BJ (cell line): ENCODE measurements around the gene C21orf91. TPM values are rescaled to one million over a fixed set of nuclear protein-coding genes. Genes with fewer than 3 reads are reported as not detected.
A peak's percentile ranks its signal among the peaks of the same experiment; 100 is the strongest.

Source experiments
- CTCF ChIA-PET: fragments of 350-600 bp; formaldehyde crosslinking; extraction: SDS; loops from one replicate; lab custom pipeline; 2021; ENCODE audit warnings: antibody characterized with exemption, inconsistent platforms; lab: Yijun Ruan, JAX
- POLR2A ChIA-PET: fragments of 300-600 bp; sonication (Branson Sonifier 250); formaldehyde crosslinking; extraction: SDS; loops from one replicate; lab custom pipeline; 2021; ENCODE audit warnings: antibody characterized with exemption; lab: Charles Lee
- DNase-seq: peaks from one replicate; pipeline ENCODE4 v3.0.0-alpha.2; 2011; ENCODE audit warnings: low read depth
- H3K27me3 ChIP-seq: 2 replicates; pipeline ENCODE4 v1.6.0; 2011; ENCODE audit warnings: low read length; ENCODE audit not compliant: control insufficient read depth, insufficient read depth
- H3K36me3 ChIP-seq: 2 replicates; pipeline ENCODE4 v1.5.1; 2011; ENCODE audit warnings: low read length; ENCODE audit not compliant: control insufficient read depth, insufficient read depth
- H3K4me3 ChIP-seq: 2 replicates; pipeline ENCODE4 v1.5.1; 2011; ENCODE audit warnings: low read depth, mild to moderate bottlenecking, control low read depth, low read length
- polyA plus RNA-seq: library from polyadenylated mRNA; depleted of rRNA; stranded (reverse); fragments of >200 nt; gene quantifications from 2 replicates; pipeline ENCODE4 v1.2.3, GENCODE V29; 2011
- TF ChIP-seq, protein P1 (sequence below): IDR thresholded peaks from 2 replicates; pipeline ENCODE4 v1.5.1; 2011; ENCODE audit warnings: low read depth, mild to moderate bottlenecking, control low read depth, inconsistent platforms, low read length, moderate library complexity; ENCODE audit not compliant: insufficient read depth

Gene C21orf91
- polyA plus RNA-seq, 1 experiment: 3.4 TPM

DNA sequence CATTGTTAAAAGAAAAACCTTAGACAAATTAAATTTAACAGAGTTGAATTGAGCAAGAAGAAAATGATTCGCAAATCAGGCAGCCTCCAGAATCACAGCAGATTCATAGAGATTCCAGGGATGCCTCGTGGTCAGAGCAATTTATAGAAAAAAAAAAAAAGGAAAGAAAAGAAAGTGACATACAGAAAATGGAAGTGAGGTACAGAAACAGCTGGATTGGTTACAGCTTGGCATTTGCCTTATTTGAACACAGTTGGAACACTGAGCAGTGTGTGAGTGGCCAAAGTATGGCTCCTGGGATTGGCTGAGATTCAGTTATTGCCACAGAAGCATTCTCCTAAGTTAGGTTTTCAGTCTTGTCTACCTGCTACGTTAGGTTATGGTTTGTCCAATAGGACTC, 9.1 kb upstream of the C21orf91 start:
- Histone ChIP-seq H3K4me3 (no peak overlapping the region), H3K36me3 (no peaks in the 10 kb centered on the region), H3K27me3 (no peaks in the 10 kb centered on the region)
- CTCF ChIA-PET: interaction anchor here (0.9 kb wide), 1 partner anchor 30 kb away, joined by 3 read pairs; no protein-coding TSS in a partner anchor
- TF ChIP-seq, protein P1, sequence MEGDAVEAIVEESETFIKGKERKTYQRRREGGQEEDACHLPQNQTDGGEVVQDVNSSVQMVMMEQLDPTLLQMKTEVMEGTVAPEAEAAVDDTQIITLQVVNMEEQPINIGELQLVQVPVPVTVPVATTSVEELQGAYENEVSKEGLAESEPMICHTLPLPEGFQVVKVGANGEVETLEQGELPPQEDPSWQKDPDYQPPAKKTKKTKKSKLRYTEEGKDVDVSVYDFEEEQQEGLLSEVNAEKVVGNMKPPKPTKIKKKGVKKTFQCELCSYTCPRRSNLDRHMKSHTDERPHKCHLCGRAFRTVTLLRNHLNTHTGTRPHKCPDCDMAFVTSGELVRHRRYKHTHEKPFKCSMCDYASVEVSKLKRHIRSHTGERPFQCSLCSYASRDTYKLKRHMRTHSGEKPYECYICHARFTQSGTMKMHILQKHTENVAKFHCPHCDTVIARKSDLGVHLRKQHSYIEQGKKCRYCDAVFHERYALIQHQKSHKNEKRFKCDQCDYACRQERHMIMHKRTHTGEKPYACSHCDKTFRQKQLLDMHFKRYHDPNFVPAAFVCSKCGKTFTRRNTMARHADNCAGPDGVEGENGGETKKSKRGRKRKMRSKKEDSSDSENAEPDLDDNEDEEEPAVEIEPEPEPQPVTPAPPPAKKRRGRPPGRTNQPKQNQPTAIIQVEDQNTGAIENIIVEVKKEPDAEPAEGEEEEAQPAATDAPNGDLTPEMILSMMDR: no peak
- POLR2A ChIA-PET: interaction anchor here (0.7 kb wide), 2 partner anchors 9 to 12 kb away, joined by 5 to 8 read pairs; partner anchors contain the start of gene C21orf91
- DNase-seq: peak; percentile 19

DNA sequence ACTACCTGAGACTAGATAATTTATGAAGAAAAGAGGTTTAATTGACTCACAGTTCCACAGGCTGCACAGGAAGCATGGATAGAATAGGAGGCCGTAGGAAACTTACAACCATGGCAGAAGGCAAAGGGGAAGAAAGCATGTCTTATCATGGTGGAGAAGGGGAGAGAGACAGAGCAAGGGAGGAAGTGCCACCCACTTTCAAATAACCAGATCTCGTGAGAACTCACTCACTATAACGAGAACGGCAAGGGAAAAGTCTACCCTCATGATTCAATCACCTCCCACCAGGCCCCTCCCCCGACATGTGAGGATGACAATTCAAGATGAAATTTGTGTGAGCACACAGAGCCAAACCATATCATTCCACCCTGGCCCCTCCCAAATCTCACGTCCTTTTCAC, 4.7 kb upstream of the C21orf91 start:
- Histone ChIP-seq H3K4me3 (no peak overlapping the region), H3K36me3 (no peaks in the 10 kb centered on the region), H3K27me3 (no peaks in the 10 kb centered on the region)
- CTCF ChIA-PET: no interaction called here
- DNase-seq: no peak
- TF ChIP-seq, protein P1: no peak
- POLR2A ChIA-PET: no interaction called here

DNA sequence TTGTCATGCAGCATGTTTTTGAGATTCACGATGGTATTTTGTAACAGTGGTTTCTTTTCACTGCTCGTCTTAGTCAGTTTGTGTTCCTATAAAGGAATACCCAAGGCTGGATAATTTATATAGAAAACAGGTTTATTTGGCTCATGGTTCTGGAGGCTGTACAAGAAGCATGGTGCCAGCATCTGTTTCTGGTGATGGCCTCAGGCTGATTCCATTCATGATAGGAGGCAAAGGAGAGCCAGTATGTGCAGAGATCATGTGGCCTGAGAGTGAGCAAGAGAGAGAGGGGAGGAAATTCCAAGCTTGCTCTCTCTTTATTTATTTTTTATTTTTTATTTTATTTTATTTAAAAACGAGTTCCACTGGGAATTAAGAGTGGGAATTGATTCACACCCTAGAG, 2.0 kb upstream of the C21orf91 start:
- no peaks in the 10 kb centered on the region for H3K36me3 ChIP-seq
- no peak overlapping the region for H3K4me3 ChIP-seq
- ChIA-PET POLR2A (no interaction called here), CTCF (interaction anchor here (1.4 kb wide), 1 partner anchor 79 kb away, joined by 3 read pairs; no protein-coding TSS in a partner anchor)
- DNase-seq: no peak
- no peaks in the 10 kb centered on the region for H3K27me3 ChIP-seq
- TF ChIP-seq, protein P1: no peak

DNA sequence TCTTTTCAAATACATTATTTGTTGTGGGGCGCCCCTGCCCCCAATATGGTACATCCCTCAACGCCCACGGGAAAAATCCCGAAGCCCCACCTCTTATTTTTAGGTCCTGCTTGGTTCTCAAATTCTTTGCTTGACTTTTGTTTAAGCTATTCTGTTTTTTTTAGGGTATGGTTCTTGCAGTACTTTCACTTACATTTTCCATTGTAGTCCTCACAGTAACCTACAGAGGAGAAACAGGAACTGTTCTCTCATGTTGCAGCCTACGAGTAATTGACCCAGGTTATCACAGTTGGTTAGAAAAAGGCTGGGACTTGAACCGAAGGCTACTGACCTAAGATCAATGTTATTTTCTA, 697 bp upstream of the C21orf91 start:
- POLR2A ChIA-PET: interaction anchor here (1.0 kb wide), 1 partner anchor 9 kb away, joined by 8 read pairs; no protein-coding TSS in a partner anchor
- CTCF ChIA-PET: no interaction called here
- H3K27me3 ChIP-seq: no peaks in the 10 kb centered on the region

More for the DNA sequence above, 697 bp upstream of the C21orf91 start:
- DNase-seq: no peak
- H3K36me3 ChIP-seq: no peaks in the 10 kb centered on the region
- TF ChIP-seq, protein P1: no peak
- H3K4me3 ChIP-seq: peak overlapping the region; percentile 82
